ENCODE data around the gene CXADR.
"Not testable (repeated sequence)": the region's sequence is repeated elsewhere in the genome, so short reads cannot be mapped to it uniquely, and the experiment has no call there.

CXADR gene

DNA sequence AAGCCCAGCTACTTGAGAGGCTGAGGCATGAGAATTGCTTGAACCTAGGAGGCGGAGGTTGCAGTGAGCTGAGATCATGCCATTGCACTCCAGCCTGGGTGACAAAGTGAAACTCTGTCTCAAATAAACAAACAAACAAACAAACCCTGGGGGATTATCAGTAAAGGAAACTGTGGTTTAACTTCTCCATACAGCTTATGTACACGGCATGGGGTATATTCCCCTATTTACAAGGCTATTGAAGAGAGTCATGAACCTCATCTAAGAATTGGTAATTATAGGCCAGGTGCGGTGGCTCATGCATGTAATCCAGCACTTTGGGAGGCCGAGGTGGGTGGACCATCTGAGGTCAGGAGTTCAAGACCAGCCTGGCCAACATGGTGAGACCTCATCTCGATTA lies 9.9 kb upstream of the CXADR start:
- DNase-seq (ENCODE audit: low spot score), result not testable (repeated sequence)

GRCh38 chr21:17506951-17507350 lies 5.9 kb upstream of the CXADR start:
- DNase-seq (ENCODE audit: low spot score), result no peak

DNA sequence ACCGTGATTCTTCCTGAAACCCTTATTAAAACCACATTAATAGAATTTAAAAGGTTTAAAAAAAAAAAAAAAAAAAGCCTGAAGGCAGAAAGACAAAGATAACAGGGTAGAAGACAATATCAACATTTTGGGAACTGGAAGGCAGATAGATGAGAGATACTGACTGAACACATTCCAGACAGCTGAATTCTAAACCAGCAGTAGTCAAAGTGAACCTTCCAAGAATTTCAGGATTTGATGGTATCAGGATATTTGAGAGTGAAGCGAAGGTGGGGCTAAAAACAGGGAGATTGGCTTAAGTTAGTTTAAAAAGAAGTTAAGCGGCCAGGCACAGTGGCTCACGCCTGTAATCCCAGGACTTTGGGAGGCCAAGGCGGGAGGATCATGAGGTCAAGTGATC lies 5.3 kb upstream of the CXADR start:
- DNase-seq (ENCODE audit: low spot score), result no peak

- DNase-seq (ENCODE audit: low spot score), result peak; percentile 60
These were observed 626 bp downstream of the CXADR start for GRCh38 chr21:17513214-17514123.

- no peak for DNase-seq (ENCODE audit: low spot score)
These were observed 1.4 kb downstream of the CXADR start for GRCh38 chr21:17514124-17514845.

DNA sequence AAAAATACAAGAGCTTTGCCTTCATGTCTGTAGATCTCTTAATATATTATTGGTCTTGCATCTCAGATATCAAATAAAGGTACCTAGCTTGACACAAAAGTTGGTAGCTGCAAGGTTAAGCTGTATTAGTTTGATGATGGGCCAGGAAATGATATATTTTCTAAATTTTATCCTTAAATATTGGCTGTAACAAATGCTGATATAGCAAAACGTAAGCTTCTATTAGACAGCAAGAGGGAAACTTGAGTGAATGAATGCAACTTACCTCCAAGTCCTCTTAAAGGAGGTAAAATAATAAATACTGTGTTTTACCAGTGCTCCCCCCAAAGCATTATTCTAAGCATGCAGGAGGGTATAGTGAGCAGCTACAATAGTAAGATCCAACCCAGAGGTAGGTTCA lies 4.2 kb downstream of the CXADR start:
- not testable (repeated sequence) for DNase-seq (ENCODE audit: low spot score)

GRCh38 chr21:17519208-17519738 lies 6.4 kb downstream of the CXADR start:
- no peak for DNase-seq (ENCODE audit: low spot score)

DNA sequence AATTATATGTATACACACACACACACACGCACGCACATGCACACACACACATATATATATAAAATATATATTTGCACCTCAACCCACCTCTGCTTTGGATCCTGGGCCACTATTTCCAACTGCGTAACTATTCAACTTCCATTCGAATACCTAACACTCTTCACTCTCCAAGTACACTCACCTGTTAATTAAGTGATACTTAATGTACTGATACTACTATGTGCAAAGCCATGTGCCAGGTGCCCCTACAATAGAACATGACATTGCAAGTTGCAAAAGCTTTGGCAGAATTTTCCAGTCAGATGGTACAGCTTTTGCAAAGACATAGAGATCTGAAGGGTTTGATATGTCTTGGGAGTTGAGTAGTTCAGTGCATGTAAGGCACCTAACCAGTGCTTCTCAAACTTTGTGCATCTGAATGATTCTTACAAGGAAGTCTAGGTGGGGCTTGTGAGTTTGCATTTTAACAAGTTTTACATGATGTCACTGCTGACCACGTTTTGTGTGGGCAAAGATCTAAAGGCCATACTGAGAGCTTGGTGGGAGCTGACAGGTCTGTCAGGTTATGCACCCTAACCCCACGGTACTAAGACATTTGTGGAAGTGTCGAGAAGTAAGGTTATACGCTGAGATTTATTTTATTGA lies 7.2 kb downstream of the CXADR start:
- no peak for DNase-seq (ENCODE audit: low spot score)

GRCh38 chr21:17523007-17523451 lies 10.2 kb downstream of the CXADR start:
- no peak for DNase-seq (ENCODE audit: low spot score)

GRCh38 chr21:17523979-17524494 lies 11.2 kb downstream of the CXADR start:
- not testable (repeated sequence) for DNase-seq (ENCODE audit: low spot score)

GRCh38 chr21:17524635-17525034 lies 11.8 kb downstream of the CXADR start:
- no peak for DNase-seq (ENCODE audit: low spot score)

DNA sequence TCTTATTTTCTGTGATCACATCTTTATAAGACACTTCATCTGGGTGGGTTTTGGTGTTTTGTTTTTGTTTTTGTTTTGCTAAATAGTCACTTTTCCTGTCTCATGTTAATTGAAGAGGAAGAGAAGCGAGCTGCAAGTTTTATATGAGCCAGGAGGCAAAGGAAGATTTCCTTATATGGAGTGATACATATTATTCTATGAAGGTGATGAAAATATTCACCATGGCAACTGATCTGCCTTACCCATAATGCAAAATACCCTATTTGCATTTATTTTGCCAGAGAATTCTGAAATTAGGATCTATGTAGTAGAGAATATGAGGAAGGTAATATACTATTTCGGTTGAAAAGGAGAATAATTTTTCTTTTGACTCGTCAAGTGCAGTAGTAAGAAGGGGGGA lies 13.9 kb downstream of the CXADR start:
- no peak for DNase-seq (ENCODE audit: low spot score)

DNA sequence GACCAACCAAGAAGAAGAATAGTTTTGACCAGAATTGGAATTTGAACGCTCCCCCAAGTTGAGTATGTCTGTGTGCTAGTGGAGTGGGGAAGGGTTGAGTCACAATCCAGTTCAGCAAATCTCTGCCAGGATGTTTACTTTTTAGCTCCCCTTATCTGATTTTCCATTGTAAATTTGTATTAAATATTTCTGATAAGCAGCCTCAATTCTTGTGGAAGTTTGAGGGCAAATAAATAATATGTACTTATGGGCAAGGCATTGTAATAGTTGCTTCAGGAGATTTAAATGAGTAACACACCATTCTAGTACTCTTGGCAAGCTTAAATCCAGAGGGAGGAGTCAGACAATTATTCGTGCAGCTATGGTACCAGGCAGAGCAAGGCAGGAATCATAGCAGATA lies 14.4 kb downstream of the CXADR start:
- DNase-seq (ENCODE audit: low spot score), result no peak

- DNase-seq (ENCODE audit: low spot score), result no peak
These were observed 14.9 kb downstream of the CXADR start for GRCh38 chr21:17527711-17528110.

GRCh38 chr21:17529648-17530047 lies 16.8 kb downstream of the CXADR start:
- DNase-seq (ENCODE audit: low spot score), result no peak

- DNase-seq (ENCODE audit: low spot score), result no peak
These were observed 19.4 kb downstream of the CXADR start for GRCh38 chr21:17532292-17532691.

- DNase-seq (ENCODE audit: low spot score), result no peak
These were observed 23.5 kb downstream of the CXADR start for GRCh38 chr21:17536381-17536780.

- DNase-seq (ENCODE audit: low spot score), result no peak
These were observed 24.5 kb downstream of the CXADR start for GRCh38 chr21:17537299-17537698.

GRCh38 chr21:17538576-17538975 lies 25.7 kb downstream of the CXADR start:
- no peak for DNase-seq (ENCODE audit: low spot score)

- DNase-seq (ENCODE audit: low spot score), result no peak
These were observed 26.5 kb downstream of the CXADR start for GRCh38 chr21:17539323-17539722.

DNA sequence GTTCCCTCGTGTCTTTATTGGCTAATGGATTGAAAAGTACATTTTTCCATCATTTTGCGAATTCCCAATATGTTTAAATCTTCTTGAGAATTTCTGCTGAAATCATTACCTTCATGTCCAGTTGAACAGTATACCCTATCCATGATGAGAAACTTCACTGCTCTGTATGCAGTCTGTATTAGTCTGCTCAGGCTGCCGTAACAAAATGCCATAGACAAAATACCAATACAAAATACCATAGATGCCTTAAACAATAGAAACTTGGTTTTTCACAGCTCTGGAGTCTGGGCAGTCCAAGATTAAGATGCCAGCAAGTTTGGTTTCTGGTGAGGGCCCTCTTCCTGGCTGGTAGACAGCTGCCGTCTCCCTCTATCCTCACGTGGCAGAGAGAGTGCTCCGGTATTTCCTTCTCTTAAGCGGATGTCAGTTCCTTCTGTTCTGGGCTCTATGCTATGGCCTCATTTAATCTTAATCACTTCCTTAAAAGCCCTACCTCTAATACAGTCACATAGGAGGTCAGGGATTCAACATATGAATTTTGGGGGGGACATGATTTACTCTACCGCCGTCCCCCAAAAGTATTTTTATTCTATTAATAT lies 27.0 kb downstream of the CXADR start:
- no peak for DNase-seq (ENCODE audit: low spot score)

DNA sequence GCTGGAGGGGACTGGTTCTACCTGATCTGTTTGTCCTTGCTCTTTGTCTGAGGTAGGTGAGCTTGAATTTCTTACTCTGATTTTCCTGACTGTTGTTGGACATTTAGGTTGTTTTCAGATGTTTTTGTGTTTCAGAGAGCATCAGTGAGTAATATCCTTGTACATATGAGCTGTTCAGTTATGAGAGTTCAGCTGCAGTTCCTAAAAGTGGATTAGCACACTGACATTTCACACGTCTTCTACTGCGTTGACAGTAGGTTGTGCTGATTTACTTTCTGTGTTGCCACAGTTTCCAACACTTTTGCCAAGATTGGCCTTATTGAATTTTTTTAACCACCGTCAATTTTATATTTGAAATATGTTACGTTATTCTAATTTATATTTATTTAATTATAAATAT lies 27.7 kb downstream of the CXADR start:
- DNase-seq (ENCODE audit: low spot score), result no peak
